ENCODE measurements around the gene ASCL5. TPM values are rescaled to one million over a fixed set of nuclear protein-coding genes. Genes with fewer than 3 reads are reported as not detected.

Gene ASCL5
- total RNA-seq, 4 donors from 2014 or later = not detected

GRCh38 chr1:201140941-201141260 lies 13.9 kb upstream of the ASCL5 start:
- H3K27ac ChIP-seq (replicated peaks in 1 of 4) = no peak overlapping the region
- peaks cover 11 to 83% (median 74%) of the 10 kb centered on the region in 4 donors for H3K36me3 ChIP-seq
- TF ChIP-seq CTCF (IDR thresholded peaks at IDR 0.05) = no peak
- no peak for TF ChIP-seq EP300 (IDR thresholded peaks at IDR 0.05)
- TF ChIP-seq POLR2A (IDR thresholded peaks at IDR 0.05; ENCODE audit: low read depth) = no peak
- no peak for TF ChIP-seq POLR2AphosphoS5 (IDR thresholded peaks at IDR 0.05)

GRCh38 chr1:201140235-201140940 lies 13.4 kb upstream of the ASCL5 start:
- peaks cover 0 to 35% (median 31%) of the 10 kb centered on the region in 4 donors for H3K4me1 ChIP-seq
- 85% methylated on average over 7 of the region's 10 CpGs for WGBS
- TF ChIP-seq POLR2A (IDR thresholded peaks at IDR 0.05; ENCODE audit: low read depth) (no peak), POLR2AphosphoS5 (IDR thresholded peaks at IDR 0.05) (no peak), CTCF (IDR thresholded peaks at IDR 0.05) (no peak), EP300 (IDR thresholded peaks at IDR 0.05) (no peak)
- no peak overlapping the region for H3K4me3 ChIP-seq
- DNase-seq (ENCODE audit: extremely low spot score) = no peak
- H3K27ac ChIP-seq (replicated peaks in 1 of 4) = no peak overlapping the region
- no peaks in the 10 kb centered on the region for H3K27me3 ChIP-seq
- peaks cover 10 to 83% (median 74%) of the 10 kb centered on the region in 4 donors for H3K36me3 ChIP-seq
- no peaks in the 10 kb centered on the region for H3K9me3 ChIP-seq
- intact Hi-C loops (cut with DNase I) = no loop called here

More at GRCh38 chr1:201140941-201141260, 13.9 kb upstream of the ASCL5 start:
- Histone ChIP-seq H3K4me3 (no peak overlapping the region), H3K9me3 (no peaks in the 10 kb centered on the region), H3K4me1 (peaks cover 0 to 35% (median 31%) of the 10 kb centered on the region in 4 donors), H3K27me3 (no peaks in the 10 kb centered on the region)
- DNase-seq (ENCODE audit: extremely low spot score) = no peak
- 92% methylated on average over 8 of the region's 8 CpGs for WGBS
- intact Hi-C loops (cut with DNase I) = no loop called here

- intact Hi-C loops (cut with DNase I) = no loop called here
- no peaks in the 10 kb centered on the region for H3K9me3 ChIP-seq
- WGBS = 94% methylated on average over 9 of the region's 9 CpGs
- H3K27me3 ChIP-seq = no peaks in the 10 kb centered on the region
- no peak overlapping the region for H3K4me3 ChIP-seq
- peaks cover 0 to 35% (median 31%) of the 10 kb centered on the region in 4 donors for H3K4me1 ChIP-seq
- TF ChIP-seq EP300 (IDR thresholded peaks at IDR 0.05) = no peak
- TF ChIP-seq CTCF (IDR thresholded peaks at IDR 0.05) = no peak
- no peak for TF ChIP-seq POLR2A (IDR thresholded peaks at IDR 0.05; ENCODE audit: low read depth)
- no peak for TF ChIP-seq POLR2AphosphoS5 (IDR thresholded peaks at IDR 0.05)
- H3K36me3 ChIP-seq = peaks cover 17 to 83% (median 74%) of the 10 kb centered on the region in 4 donors
- DNase-seq (ENCODE audit: extremely low spot score) = no peak
- H3K27ac ChIP-seq (replicated peaks in 1 of 4) = no peak overlapping the region
These were observed 12.8 kb upstream of the ASCL5 start for GRCh38 chr1:201139756-201140155.

- no peak for DNase-seq (ENCODE audit: extremely low spot score)
- Histone ChIP-seq H3K36me3 (peaks cover 17 to 83% (median 72%) of the 10 kb centered on the region in 4 donors), H3K4me1 (peaks cover 0 to 35% (median 31%) of the 10 kb centered on the region in 4 donors), H3K27me3 (no peaks in the 10 kb centered on the region), H3K27ac (replicated peaks in 1 of 4) (no peak overlapping the region), H3K4me3 (no peak overlapping the region), H3K9me3 (no peaks in the 10 kb centered on the region)
- 100% methylated on average over 5 of the region's 5 CpGs for WGBS
- TF ChIP-seq CTCF (IDR thresholded peaks at IDR 0.05) (no peak), POLR2A (IDR thresholded peaks at IDR 0.05; ENCODE audit: low read depth) (no peak), POLR2AphosphoS5 (IDR thresholded peaks at IDR 0.05) (no peak), EP300 (IDR thresholded peaks at IDR 0.05) (no peak)
- intact Hi-C loops (cut with DNase I) = no loop called here
These were observed 12.3 kb upstream of the ASCL5 start for GRCh38 chr1:201139306-201139705.

Data from esophagus muscularis mucosa (tissue), 4 donors.